Brain pericyte (primary cell): ENCODE results near the gene TMEM150B.

ENCODE experiments used
- DNase-seq: peaks from one replicate; pipeline ENCODE4 v3.0.0-alpha.2; 2012; ENCODE audit warnings: low read depth, low spot score

The TMEM150B gene

DNA sequence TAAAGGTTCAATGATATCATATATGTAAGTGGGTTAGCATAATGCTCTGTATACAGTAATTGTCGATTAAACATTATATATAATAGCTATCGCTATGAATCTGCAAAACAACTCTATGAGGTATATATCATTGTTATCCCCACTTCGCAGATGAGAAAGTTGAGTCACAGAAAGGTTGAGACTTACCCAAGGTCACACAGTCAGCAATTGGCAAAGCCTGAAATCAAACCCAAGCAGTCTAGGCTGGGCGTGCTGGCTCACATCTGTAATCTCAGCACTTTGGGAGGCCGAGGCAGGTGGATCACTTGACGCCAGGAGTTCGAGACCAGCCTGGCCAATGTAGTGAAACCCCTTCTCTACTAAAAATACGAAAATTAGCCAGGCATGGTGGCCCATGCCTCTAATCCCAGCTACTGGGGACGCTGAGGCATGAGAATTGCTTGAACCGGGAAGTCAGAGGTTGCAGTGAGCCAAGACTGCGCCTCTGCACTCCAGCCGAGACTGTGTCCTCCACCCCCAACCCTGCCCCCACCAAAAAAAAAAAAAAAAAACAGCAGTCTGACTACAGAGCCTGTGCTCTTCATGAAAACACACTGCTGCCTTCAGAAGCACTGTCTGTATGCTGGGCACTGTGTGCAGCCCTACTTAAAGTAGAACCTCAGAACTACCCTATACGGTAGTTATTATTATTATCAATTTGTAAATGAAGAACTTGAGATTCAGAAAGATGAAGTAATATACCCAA is 46.6 kb downstream of the TMEM150B start:
- DNase-seq, result no peak

DNA sequence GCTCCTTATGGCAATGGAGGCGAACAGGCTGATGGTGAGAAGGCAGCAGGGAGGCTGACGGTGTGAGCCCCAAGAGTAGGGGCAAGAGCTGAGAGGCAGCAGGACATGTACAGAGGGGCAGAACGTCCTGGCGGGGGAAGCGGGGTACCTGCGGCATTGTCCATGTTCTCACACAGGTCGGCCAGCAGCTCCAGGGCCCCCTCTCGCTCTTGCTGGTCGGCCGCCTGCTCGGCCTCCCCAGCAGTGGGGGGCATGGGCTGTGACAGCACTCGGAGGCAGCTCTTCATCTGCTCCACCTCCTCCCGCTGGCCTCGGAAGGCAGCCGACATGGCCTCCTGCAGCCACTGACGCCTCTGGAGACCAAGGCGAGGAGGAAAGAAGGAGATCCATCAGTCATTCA is 47.6 kb downstream of the TMEM150B start:
- no peak for DNase-seq

DNA sequence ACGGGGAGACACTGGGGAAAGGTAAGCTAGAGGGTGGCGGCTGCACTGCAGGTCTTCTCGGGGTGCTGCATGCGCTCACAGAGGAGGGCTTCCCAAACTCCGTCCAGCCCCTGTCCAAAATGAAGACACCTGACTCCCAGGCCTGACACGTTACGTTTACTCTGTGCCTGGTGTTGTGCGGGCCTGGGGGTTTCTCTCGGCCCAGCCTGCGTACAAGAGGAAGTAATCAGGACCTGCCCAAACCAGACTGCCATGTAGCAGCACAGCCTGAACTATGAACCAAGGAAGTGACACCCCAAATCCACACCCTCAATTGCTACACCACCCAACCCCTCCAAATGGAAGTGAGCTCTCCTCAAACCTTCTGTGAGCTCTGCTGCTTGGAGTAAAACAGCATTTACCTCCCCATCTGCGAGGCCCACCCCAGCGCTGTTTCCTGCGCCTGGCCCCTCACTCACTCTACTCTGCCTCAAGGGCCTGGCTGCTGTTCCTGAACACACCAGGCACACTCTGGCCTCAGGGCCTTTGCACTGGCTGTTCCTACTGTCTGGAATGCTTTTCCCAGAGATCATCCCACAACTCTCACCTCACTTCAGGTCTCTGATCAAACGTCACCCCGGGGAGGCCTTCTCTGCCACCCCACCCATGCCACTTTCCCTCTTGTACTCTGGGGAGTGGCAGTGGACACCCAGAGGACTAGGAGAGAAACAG is 48.3 kb downstream of the TMEM150B start:
- no peak for DNase-seq

DNA sequence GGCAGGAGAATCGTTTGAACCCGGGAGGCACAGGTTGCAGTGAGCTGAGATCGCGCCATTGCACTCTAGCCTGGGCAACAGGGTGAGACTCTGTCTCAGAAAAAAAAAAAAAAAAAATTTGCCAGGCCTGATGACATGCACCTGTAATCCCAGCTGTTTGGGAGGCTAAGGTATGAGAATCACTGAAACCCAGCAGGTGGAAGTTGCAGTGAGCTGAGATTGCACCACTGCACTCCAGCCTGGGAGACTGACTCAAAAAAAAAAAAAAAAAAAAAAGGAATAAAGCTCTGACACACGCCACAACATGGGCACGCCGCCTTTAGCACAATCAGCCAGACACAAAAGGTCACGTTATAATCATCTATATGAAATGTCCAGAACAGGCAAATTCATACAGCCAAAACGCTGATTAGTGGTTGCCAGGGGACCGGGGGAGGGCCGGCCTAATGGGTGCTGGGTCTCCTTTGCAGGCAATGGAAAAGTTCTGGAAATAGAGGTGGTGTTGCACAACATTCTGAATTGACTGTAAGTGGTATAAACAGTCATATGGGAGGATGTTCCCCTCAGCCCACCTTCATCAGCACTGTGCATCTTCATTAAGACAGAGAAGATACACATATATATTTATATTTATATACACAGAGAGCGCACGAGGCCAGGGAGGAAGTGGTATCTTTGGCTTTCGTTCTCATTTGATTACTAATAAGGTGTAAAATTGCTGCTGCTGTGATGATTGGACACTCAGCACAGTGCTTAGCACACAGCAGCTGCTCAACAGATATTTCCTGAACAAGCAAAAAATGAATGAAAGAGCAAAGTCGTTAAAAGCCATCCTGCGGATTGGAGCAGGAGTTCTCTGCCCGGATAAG is 49.1 kb downstream of the TMEM150B start:
- no peak for DNase-seq

DNA sequence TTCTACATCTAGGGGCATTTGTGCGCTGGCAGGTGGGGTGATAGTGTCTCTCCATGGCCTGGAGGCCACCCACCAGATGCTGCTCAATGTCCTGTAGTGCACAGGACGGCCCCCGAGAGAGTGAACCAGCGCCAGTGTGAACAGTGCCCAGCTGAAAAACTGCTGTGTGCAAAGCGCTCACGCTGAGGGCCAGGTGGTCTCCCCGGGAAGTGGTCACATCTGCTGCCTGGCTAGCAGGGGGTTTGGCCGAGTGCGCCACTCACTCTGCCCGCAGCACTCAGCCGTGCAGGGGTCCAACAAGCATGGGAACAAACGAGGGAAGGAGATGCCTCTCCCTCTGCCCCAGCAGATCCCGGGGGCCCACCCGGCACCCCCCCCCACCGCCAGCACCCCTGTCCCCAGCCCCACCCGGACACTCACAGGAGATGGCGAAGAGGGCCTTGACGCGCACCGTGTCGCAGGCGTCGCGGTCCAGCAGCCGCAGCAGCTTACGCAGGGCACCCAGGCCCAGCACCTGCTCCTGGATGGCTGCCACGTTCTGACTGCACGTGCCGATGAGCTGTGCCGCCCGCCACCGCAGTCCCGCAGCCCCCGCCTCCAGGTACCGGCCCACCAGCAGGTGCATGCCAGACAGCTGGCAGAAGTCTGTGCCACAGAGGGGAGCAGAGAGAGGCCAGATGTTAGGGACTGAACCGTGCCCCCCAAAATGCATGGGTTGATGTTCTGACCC is 51.0 kb downstream of the TMEM150B start:
- DNase-seq, result no peak

DNA sequence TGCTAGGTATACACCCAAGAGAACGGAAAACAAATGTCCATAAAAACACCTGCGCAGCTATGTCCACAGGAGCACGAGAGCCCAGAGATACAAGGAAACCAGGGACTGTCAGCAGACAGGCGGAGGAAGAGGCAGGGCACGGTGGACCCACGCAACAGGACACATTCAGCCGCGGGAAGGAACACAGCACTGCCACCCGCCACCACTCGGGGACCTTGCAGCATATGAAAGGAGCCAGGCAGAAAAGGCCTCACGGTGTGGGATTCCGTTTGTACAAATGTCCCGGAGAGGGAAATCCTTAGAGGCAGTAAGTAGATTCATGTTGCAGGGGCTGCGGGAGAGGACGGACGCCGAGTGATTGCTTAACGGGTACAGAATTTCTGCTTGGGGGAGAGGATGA is 53.0 kb downstream of the TMEM150B start:
- no peak for DNase-seq

DNA sequence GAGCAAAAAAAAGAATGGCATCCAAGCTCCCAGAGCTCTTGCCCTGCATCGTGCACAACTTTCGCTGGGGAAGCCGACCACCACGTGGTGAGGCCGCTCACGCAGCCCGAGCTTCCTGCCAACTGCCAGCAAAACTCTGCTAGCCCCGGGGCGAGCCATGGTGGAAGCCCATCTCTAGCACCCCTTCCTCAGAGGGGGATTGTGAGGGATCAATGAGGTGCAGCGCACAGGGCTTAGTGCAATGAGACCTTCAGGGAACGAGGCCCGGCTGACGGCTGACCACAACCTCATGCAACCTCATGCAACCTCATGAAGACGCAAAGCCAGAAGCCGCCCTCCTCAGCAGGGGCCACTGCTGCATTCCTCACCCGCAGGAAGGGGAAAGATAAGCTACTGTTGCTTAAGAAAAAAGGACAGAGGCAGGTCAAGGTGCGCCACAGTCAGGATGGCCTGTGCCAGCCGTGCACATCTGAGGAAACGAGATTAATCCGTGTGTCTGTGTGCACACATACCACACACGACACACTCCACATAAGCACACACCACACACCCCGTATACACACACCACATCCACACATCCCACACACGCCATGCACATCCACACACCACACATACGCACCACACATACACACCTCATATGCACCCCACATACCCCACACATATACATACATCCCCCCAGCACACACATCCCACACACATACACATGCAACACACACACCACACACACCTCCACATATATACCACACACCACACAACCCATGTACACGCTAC is 54.8 kb downstream of the TMEM150B start:
- no peak for DNase-seq

DNA sequence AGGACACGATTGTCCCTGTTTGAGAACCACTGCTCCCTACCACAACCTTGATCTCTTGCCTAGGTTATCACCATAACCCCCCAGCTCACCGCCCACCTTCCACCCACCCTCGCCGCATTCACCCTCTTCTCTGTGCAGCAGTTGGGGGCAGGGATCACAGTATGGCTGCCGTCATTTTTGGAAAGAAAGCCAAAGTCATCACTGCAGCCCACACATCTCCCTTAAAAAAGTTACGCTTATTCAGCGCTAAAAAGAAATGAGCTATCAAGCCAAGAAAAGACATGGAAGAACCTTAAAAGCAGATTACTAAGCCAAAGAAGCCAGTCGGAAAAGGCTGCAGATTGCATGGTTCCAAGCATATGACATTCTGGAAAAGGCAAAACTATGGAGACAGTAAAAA is 55.8 kb downstream of the TMEM150B start:
- DNase-seq, result no peak

DNA sequence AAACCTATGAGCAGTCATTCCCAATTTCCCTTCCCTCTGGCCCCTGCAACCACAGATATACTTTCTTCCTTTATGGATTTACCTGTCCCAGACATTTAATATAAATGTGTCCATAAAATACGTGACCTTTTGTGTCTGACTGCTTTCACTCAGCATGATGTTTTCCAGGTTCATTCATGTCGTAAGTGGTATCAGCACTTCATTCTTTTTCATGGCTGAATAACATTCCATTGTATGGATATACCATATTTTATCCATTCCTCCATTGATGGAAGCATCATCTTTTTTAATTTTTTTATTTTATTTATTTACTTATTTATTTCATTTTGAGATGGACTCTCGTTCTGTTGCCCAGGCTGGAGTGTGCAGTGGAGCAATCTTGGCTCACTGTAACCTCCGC is 58.3 kb downstream of the TMEM150B start:
- DNase-seq, result no peak

DNA sequence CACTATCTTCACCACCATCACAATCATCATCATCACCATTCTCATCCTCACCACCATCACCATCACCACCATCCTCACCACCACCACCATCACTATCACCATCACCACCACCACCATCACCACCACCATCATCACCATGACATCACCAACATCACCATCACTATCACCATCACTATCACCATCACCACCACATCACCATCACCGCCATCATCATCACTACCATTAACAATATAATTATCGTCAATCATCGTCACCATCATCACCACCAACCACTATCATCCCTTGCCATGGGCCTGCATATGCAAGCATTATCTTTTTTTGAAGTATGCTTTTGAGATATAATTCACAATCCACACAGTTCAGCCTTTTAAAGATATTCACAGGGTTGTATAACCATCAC is 58.7 kb downstream of the TMEM150B start:
- no peak for DNase-seq

DNA sequence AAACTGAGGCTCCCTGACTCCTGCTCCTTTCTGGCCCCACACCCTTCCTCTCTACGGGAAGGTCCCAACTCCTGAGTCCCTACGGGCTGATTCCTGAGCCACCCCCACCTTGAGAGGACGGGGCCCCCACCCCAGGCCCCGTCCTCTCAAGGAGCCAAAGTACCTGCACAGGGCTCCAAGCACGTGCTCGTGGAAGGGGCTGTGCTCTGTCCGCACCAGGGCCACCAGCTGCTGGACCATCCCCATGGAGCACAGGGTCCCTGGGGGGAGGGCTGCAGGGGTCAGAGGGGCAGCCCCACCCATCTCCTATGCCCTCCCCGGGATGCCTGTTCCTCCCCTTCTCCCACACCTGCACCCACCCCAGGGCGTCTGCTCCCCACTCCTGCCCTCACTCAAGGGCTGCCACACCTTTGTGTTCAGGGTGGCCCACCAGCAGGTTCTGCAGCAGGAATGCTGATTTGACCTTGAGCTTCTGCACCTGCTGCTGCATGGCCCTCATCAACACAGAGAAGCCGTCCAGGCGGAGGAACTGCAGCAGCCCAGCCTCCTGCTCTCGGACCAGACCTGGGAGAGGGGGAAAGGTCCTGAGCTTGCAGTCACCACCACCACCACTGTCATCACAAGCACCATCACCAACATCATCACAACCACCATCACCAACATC is 59.3 kb downstream of the TMEM150B start:
- no peak for DNase-seq

DNA sequence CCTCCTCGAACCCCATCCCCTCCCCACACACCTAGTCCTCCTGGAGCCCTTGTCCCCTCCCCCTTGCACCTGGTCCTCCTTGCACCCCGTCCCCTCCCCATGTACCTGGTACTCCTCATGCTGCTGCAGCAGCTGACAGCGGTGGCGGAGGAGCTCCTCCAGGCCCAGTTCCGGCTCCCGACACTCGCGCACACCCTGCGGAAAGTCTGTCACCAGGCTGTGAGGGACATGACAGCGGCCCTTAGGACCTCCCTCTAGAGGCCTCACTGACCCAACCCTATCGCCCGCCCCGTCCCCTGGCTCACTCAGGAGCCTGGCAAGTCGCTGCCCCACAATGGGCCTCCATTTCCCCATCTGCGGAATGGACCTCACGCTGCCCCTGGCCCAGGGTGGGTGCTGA is 60.0 kb downstream of the TMEM150B start:
- DNase-seq, result no peak

DNA sequence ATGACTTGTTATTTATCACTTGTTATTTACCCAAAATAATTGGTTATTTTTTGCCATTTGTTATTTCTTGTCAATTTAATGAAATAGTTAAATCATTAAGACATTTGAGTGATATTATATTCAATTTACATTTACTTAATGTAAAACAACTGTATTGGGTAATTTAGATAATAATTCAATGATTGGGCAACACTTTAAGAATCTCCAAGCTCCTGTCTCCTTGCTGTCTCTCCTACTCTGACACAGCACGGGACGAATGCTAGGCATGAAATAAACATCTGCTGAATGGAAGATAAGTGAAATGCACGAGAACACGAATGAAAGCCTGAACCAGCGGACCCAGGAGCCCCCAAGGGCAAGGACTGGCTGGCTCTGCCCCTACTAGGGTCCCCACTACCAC is 60.6 kb downstream of the TMEM150B start:
- no peak for DNase-seq
